Measurements from ENCODE around the gene MTM1.

Gene MTM1

GRCh38 chrX:150683112-150683511 lies 114.7 kb downstream of the MTM1 start:
- no peak for DNase-seq

GRCh38 chrX:150683536-150684146 lies 115.2 kb downstream of the MTM1 start:
- DNase-seq: no peak

- no peak for DNase-seq
Measured at GRCh38 chrX:150688911-150689451, 120.6 kb downstream of the MTM1 start.

GRCh38 chrX:150690126-150690525 lies 121.7 kb downstream of the MTM1 start:
- no peak for DNase-seq

- DNase-seq: no peak
Measured at GRCh38 chrX:150692296-150692695, 123.9 kb downstream of the MTM1 start.

GRCh38 chrX:150692831-150693724 lies 124.7 kb downstream of the MTM1 start, which contains the start of gene MTMR1:
TSS of gene MTMR1 (plus strand) at chrX:150693396. CDS start at chrX:150693531, 135 bp downstream.
- DNase-seq: peak; percentile 69

- DNase-seq: peak; percentile 82
Measured at GRCh38 chrX:150693725-150694574, 125.5 kb downstream of the MTM1 start.

GRCh38 chrX:150694738-150695410 lies 126.5 kb downstream of the MTM1 start:
- no peak for DNase-seq

GRCh38 chrX:150696331-150696730 lies 127.9 kb downstream of the MTM1 start:
- no peak for DNase-seq

GRCh38 chrX:150696866-150697265 lies 128.4 kb downstream of the MTM1 start:
- DNase-seq: no peak

GRCh38 chrX:150697641-150698040 lies 129.2 kb downstream of the MTM1 start:
- no peak for DNase-seq

GRCh38 chrX:150698981-150699380 lies 130.6 kb downstream of the MTM1 start:
- no peak for DNase-seq

- no peak for DNase-seq
Measured at GRCh38 chrX:150700107-150700506, 131.7 kb downstream of the MTM1 start.

GRCh38 chrX:150701377-150701776 lies 133.0 kb downstream of the MTM1 start:
- DNase-seq: no peak

- no peak for DNase-seq
Measured at GRCh38 chrX:150702966-150703694, 134.7 kb downstream of the MTM1 start.

- DNase-seq: no peak
Measured at GRCh38 chrX:150703695-150703974, 135.2 kb downstream of the MTM1 start.

- DNase-seq: no peak
Measured at GRCh38 chrX:150704030-150704613, 135.7 kb downstream of the MTM1 start.

- no peak for DNase-seq
Measured at GRCh38 chrX:150712619-150713018, 144.2 kb downstream of the MTM1 start.

GRCh38 chrX:150715184-150715583 lies 146.8 kb downstream of the MTM1 start:
- DNase-seq: no peak

GRCh38 chrX:150719621-150720020 lies 151.2 kb downstream of the MTM1 start:
- no peak for DNase-seq

All from activated CD8-positive, alpha-beta memory T cell treated with anti-CD3 and anti-CD28 coated beads, Interleukin-2, amount 50 U/mL, for 48 hours (primary cell).